Neuronal stem cell (in vitro differentiated cells): ENCODE measurements around the gene OPRL1.

Experiments
- DNase-seq: peaks from one replicate; pipeline ENCODE4 v3.0.0-alpha.2; 2013; ENCODE audit warnings: low spot score
- H2AFZ ChIP-seq: one replicate; pipeline ENCODE4 v1.6.1; 2013; ENCODE audit warnings: mild to moderate bottlenecking, low read length, inconsistent platforms
- H2AK5ac ChIP-seq: 2 replicates; pipeline ENCODE4 v1.6.1; 2013; ENCODE audit warnings: low read depth, mild to moderate bottlenecking, inconsistent platforms, low read length, moderate library complexity, mixed read lengths
- H2BK120ac ChIP-seq: 2 replicates; pipeline ENCODE4 v1.6.1; 2013; ENCODE audit warnings: low read depth, mild to moderate bottlenecking, inconsistent platforms, low read length, moderate library complexity, mixed read lengths
- H2BK12ac ChIP-seq: one replicate; pipeline ENCODE4 v1.6.1; 2013; ENCODE audit warnings: low read length, inconsistent platforms
- H2BK15ac ChIP-seq: 2 replicates; pipeline ENCODE4 v1.6.1; 2013; ENCODE audit warnings: mild to moderate bottlenecking, low read length, inconsistent platforms, mixed read lengths
- H2BK5ac ChIP-seq: one replicate; pipeline ENCODE4 v1.6.1; 2013; ENCODE audit warnings: inconsistent platforms, mild to moderate bottlenecking, low read length, moderate library complexity
- H3K14ac ChIP-seq: one replicate; pipeline ENCODE4 v1.6.1; 2013; ENCODE audit warnings: low read length, inconsistent platforms
- H3K18ac ChIP-seq: 2 replicates; pipeline ENCODE4 v1.6.1; 2013; ENCODE audit warnings: low read length, inconsistent platforms
- H3K23ac ChIP-seq: 2 replicates; pipeline ENCODE4 v1.6.1; 2013; ENCODE audit warnings: low read depth, mild to moderate bottlenecking, mixed read lengths, low read length, inconsistent platforms; ENCODE audit not compliant: poor library complexity
- H3K27ac ChIP-seq: replicated peaks from 3 replicates; pipeline ENCODE4 v1.5.1; 2013; ENCODE audit warnings: low read length, inconsistent platforms
- H3K27me3 ChIP-seq, 3 experiments: 2 replicates each; pipeline ENCODE4 v1.6.1; 2013; ENCODE audit warnings: low read length in 3 of 3, mild to moderate bottlenecking in 2 of 3, inconsistent platforms in 1 of 3, low read depth in 1 of 3, mixed read lengths in 1 of 3, moderate library complexity in 1 of 3; ENCODE audit not compliant: control insufficient read depth in 3 of 3, insufficient read depth in 3 of 3
- H3K36me3 ChIP-seq, 2 donors: replicated peaks in 1 of 2; 2 replicates each; pipeline ENCODE4 v1.6.1; 2013; ENCODE audit warnings: low read length in 2 of 2; ENCODE audit not compliant: control insufficient read depth in 2 of 2, insufficient read depth in 2 of 2
- H3K4ac ChIP-seq: 2 replicates; pipeline ENCODE4 v1.6.1; 2013; ENCODE audit warnings: inconsistent platforms, mild to moderate bottlenecking, low read length, moderate library complexity
- H3K4me1 ChIP-seq, 2 donors: 1 replicate in 1 of 2; 2 replicates in 1 of 2; pipeline ENCODE4 v1.6.1; 2013; ENCODE audit warnings: low read length in 2 of 2, low read depth in 1 of 2; ENCODE audit not compliant: control insufficient read depth in 2 of 2, insufficient read depth in 1 of 2
- H3K4me2 ChIP-seq: one replicate; pipeline ENCODE4 v1.6.1; 2013; ENCODE audit warnings: mild to moderate bottlenecking, low read length, inconsistent platforms; ENCODE audit not compliant: insufficient read depth, poor library complexity, severe bottlenecking
- H3K4me3 ChIP-seq, 2 donors: 2 replicates each; pipeline ENCODE4 v1.5.1; 2013; ENCODE audit warnings: low read length in 2 of 2, mild to moderate bottlenecking in 2 of 2, inconsistent platforms in 1 of 2, moderate library complexity in 1 of 2
- H3K79me1 ChIP-seq: one replicate; pipeline ENCODE4 v1.6.1; 2013; ENCODE audit warnings: low read depth, mild to moderate bottlenecking, inconsistent platforms, low read length, moderate library complexity
- H3K9ac ChIP-seq: one replicate; pipeline ENCODE4 v1.6.1; 2013; ENCODE audit warnings: mild to moderate bottlenecking, low read depth, low read length, inconsistent platforms; ENCODE audit not compliant: poor library complexity
- H3K9me3 ChIP-seq, 2 donors: replicated peaks in 1 of 2; 2 replicates each; pipeline versions ENCODE3 to v1.6.1; 2013; ENCODE audit warnings: low read length in 2 of 2, mild to moderate bottlenecking in 2 of 2, inconsistent platforms in 1 of 2, low read depth in 1 of 2, mixed read lengths in 1 of 2, moderate library complexity in 1 of 2; ENCODE audit not compliant: control insufficient read depth in 2 of 2, insufficient read depth in 1 of 2
- H4K8ac ChIP-seq: one replicate; pipeline ENCODE4 v1.6.1; 2013; ENCODE audit warnings: low read depth, mild to moderate bottlenecking, inconsistent platforms, low read length, moderate library complexity
- H4K91ac ChIP-seq: one replicate; pipeline ENCODE4 v1.6.1; 2013; ENCODE audit warnings: low read length, low read depth, mild to moderate bottlenecking, inconsistent platforms; ENCODE audit not compliant: poor library complexity
- WGBS, 2 donors: extraction: QIAGEN DNeasy Blood & Tissue Kit; methylation state at CpG; one replicate each; pipeline ENCODE4 v1.1.7; 2013; ENCODE audit warnings: missing lambda C conversion rate in 2 of 2, mixed read lengths in 1 of 2; ENCODE audit not compliant: insufficient read length in 2 of 2, insufficient replicate concordance in 1 of 2; ENCODE audit errors: extremely low coverage in 2 of 2; 5-methylcytosine and 5-hydroxymethylcytosine counted together

Gene OPRL1

GRCh38 chr20:64110411-64111068, 30.7 kb downstream of the OPRL1 start:
- no peak overlapping the region for H3K4me3 ChIP-seq
- peak overlapping the region; percentile 49 for H3K23ac ChIP-seq
- no peak for DNase-seq
- H3K4me2 ChIP-seq = no peak overlapping the region
- no peak overlapping the region for H2BK120ac ChIP-seq
- H2AK5ac ChIP-seq = peak overlapping the region; percentile 50
- H3K4ac ChIP-seq = no peak overlapping the region
- no peak overlapping the region for H3K27ac ChIP-seq
- WGBS, 2 donors = no CpG with 5 or more reads among the region's 10 CpGs
- no peak overlapping the region for H2BK15ac ChIP-seq
- H2BK12ac ChIP-seq = no peak overlapping the region
- H3K9ac ChIP-seq = no peak overlapping the region
- no peaks in the 10 kb centered on the region for H3K36me3 ChIP-seq
- H2AFZ ChIP-seq = no peak overlapping the region
- H3K18ac ChIP-seq = no peak overlapping the region
- peaks cover 0 to 4% of the 10 kb centered on the region in 2 donors for H3K4me1 ChIP-seq
- peaks cover 3% of the 10 kb centered on the region for H3K79me1 ChIP-seq
- H3K14ac ChIP-seq = no peak overlapping the region
- H3K9me3 ChIP-seq = no peaks in the 10 kb centered on the region
- H3K27me3 ChIP-seq = peaks cover 0 to 83% (median 0%) of the 10 kb centered on the region in 3 experiments
- peak overlapping the region; percentile 2 for H4K91ac ChIP-seq
- no peak overlapping the region for H2BK5ac ChIP-seq
- no peak overlapping the region for H4K8ac ChIP-seq

GRCh38 chr20:64111841-64112641, 32.2 kb downstream of the OPRL1 start:
- Histone ChIP-seq H3K4ac (no peak overlapping the region), H3K14ac (no peak overlapping the region), H2BK15ac (peak overlapping the region; percentile 49), H3K4me2 (no peak overlapping the region), H3K4me1 (peaks cover 0 to 4% of the 10 kb centered on the region in 2 donors), H2AFZ (no peak overlapping the region), H2BK5ac (no peak overlapping the region), H3K18ac (no peak overlapping the region), H3K27me3 (peaks cover 0 to 73% (median 0%) of the 10 kb centered on the region in 3 experiments), H2AK5ac (peak overlapping the region; percentile 94), H2BK12ac (no peak overlapping the region), H4K91ac (no peak overlapping the region), H3K27ac (no peak overlapping the region), H3K23ac (no peak overlapping the region), H3K9ac (no peak overlapping the region), H2BK120ac (no peak overlapping the region), H4K8ac (no peak overlapping the region), H3K4me3 (no peak overlapping the region), H3K36me3 (no peaks in the 10 kb centered on the region), H3K79me1 (peaks cover 3% of the 10 kb centered on the region), H3K9me3 (no peaks in the 10 kb centered on the region)
- WGBS, 2 donors = no CpG with 5 or more reads among the region's 19 CpGs
- DNase-seq = no peak

- Histone ChIP-seq H2AFZ (no peak overlapping the region), H2BK120ac (peak overlapping the region; percentile 31), H3K9me3 (no peaks in the 10 kb centered on the region), H3K23ac (no peak overlapping the region), H2BK15ac (peak overlapping the region; percentile 11), H3K9ac (peak overlapping the region; percentile 21), H2BK5ac (peak overlapping the region; percentile 13), H3K4ac (no peak overlapping the region), H3K4me3 (no peak overlapping the region), H3K36me3 (no peaks in the 10 kb centered on the region), H3K27me3 (peaks cover 0 to 65% (median 0%) of the 10 kb centered on the region in 3 experiments), H3K27ac (no peak overlapping the region), H3K79me1 (peaks cover 3% of the 10 kb centered on the region), H3K4me1 (peaks cover 0 to 2% of the 10 kb centered on the region in 2 donors), H3K14ac (no peak overlapping the region), H3K4me2 (no peak overlapping the region), H4K91ac (peak overlapping the region; percentile 53), H3K18ac (peak overlapping the region; percentile 17), H2BK12ac (no peak overlapping the region), H4K8ac (no peak overlapping the region), H2AK5ac (peak overlapping the region; percentile 61)
- DNase-seq = no peak
- WGBS, 2 donors = no CpG with 5 or more reads among the region's 18 CpGs
Observed at GRCh38 chr20:64112691-64113443, 33.0 kb downstream of the OPRL1 start.

GRCh38 chr20:64113444-64113775, 33.5 kb downstream of the OPRL1 start:
- Histone ChIP-seq H2BK12ac (no peak overlapping the region), H3K79me1 (peaks cover 3% of the 10 kb centered on the region), H3K9ac (no peak overlapping the region), H3K14ac (no peak overlapping the region), H3K23ac (peak overlapping the region; percentile 80), H3K9me3 (no peaks in the 10 kb centered on the region), H2AK5ac (peak overlapping the region; percentile 61), H3K4ac (no peak overlapping the region), H3K36me3 (no peaks in the 10 kb centered on the region), H2BK5ac (peak overlapping the region; percentile 13), H3K18ac (peak overlapping the region; percentile 17), H3K27me3 (peaks cover 0 to 60% (median 0%) of the 10 kb centered on the region in 3 experiments), H3K4me2 (no peak overlapping the region), H2AFZ (no peak overlapping the region), H2BK15ac (peak overlapping the region; percentile 11), H3K4me1 (peaks cover 0 to 2% of the 10 kb centered on the region in 2 donors), H4K91ac (no peak overlapping the region), H2BK120ac (peak overlapping the region; percentile 31), H4K8ac (no peak overlapping the region), H3K4me3 (no peak overlapping the region), H3K27ac (no peak overlapping the region)
- no CpG with 5 or more reads among the region's 6 CpGs for WGBS, 2 donors
- no peak for DNase-seq
